SJCRH30 (cell line): Measurements from ENCODE around the gene GNG7. TPM values are rescaled to one million over a fixed set of nuclear protein-coding genes. Genes with fewer than 3 reads are reported as not detected.
"Not testable (repeated sequence)": the region's sequence is repeated elsewhere in the genome, so short reads cannot be mapped to it uniquely, and the experiment has no call there.

Experiments used
- DNase-seq, 2 experiments: peaks; one replicate each; pipeline ENCODE4 v3.0.0-alpha.2; 2015 to 2020
- H3K27ac ChIP-seq: fragments of 250-450 bp; sonication (Bioruptor Pico); 2 replicates; pipeline ENCODE4 v1.5.1; 2020; ENCODE audit warnings: mild to moderate bottlenecking, moderate library complexity
- H3K27me3 ChIP-seq: fragments of 250-450 bp; sonication (Bioruptor Pico); 2 replicates; pipeline ENCODE4 v1.5.1; 2020; ENCODE audit warnings: mild to moderate bottlenecking, moderate library complexity
- H3K36me3 ChIP-seq: fragments of 250-450 bp; sonication (Bioruptor Pico); 2 replicates; pipeline ENCODE4 v1.5.1; 2020; ENCODE audit warnings: mild to moderate bottlenecking, moderate library complexity
- H3K4me1 ChIP-seq: fragments of 250-450 bp; sonication (Bioruptor Pico); 2 replicates; pipeline ENCODE4 v1.5.1; 2020; ENCODE audit warnings: mild to moderate bottlenecking, moderate library complexity
- H3K4me3 ChIP-seq: fragments of 250-450 bp; sonication (Bioruptor Pico); 2 replicates; pipeline ENCODE4 v1.5.1; 2020; ENCODE audit warnings: mild to moderate bottlenecking, moderate library complexity
- H3K9me3 ChIP-seq: fragments of 250-450 bp; sonication (Bioruptor Pico); replicated peaks from 2 replicates; pipeline ENCODE4 v1.5.1; 2020; ENCODE audit warnings: mild to moderate bottlenecking, moderate library complexity
- total RNA-seq: library from RNA; depleted of rRNA; stranded (reverse); fragments of >200 nt; shearing (Covaris generic); gene quantifications from 2 replicates; pipeline ENCODE4 v1.2.3, GENCODE V29; 2014

GNG7 gene
- total RNA-seq, 1 experiment from 2014 or later: not detected

DNA sequence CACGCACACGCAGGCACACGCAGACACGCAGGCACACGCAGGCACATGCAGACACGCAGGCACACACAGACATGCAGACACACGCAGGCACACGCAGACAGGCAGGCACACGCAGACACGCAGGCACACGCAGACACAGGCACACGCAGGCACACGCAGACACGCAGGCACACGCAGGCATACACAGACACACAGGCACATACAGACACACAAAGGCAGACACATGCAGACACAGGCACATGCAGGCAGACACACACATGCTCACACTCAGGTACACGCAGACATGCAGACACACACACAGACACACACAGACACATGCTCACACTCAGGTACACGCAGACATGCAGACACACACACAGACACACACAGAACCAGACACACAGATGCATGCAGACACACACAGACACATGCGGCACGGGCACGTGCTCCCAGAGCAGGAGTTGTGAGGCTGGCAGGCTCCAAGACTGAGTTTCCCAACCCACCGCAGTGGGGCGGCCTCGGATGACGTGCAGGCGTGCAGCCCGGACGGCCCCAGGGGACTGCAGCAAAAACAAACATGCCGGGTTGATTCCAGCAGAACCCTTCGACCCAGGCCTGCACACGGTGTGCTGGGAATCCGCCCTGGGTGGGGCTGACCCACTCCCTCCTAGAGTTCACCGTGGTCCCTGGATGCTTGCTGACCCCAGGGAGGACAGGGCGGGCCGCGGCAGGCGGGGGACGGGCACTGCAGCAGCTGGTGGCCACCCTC, 126.6 kb downstream of the GNG7 start:
- H3K36me3 ChIP-seq: no peaks in the 10 kb centered on the region
- no peak for DNase-seq
- peaks cover 4% of the 10 kb centered on the region; the same call in 1 of the 2 replicates for H3K4me1 ChIP-seq
- no peaks in the 10 kb centered on the region for H3K27me3 ChIP-seq
- H3K27ac ChIP-seq: no peak overlapping the region
- H3K9me3 ChIP-seq: no peaks in the 10 kb centered on the region
- no peak overlapping the region for H3K4me3 ChIP-seq

DNA sequence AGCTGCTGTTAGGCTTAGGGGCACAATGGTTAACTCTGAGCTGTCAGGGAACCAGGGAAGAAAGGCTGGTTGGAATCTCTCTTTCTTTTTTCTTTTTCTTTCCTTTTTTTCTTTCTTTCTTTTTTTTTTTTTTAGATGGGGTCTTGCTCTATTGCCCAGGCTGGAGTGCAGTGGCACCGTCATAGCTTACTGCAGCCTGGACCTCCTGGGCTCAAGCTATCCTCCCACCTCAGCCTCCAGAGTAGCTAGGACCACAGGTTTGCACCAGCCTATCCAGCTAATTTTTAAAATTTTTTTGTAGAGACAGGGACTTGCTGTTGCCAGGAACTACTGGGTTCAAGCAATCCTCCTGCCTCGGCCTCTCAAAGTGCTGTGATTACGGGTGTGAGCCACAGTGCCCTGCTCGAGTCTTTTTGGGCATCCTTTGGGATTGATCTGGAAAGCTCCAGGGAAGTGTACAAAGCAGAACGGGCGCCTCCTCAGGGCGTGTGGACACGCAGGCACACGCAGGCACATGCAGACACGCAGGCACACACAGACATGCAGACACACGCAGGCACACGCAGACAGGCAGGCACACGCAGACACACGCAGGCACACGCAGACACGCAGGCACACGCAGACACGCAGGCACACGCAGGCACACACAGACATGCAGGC, 127.4 kb downstream of the GNG7 start:
- no peaks in the 10 kb centered on the region for H3K36me3 ChIP-seq
- H3K4me3 ChIP-seq: no peak overlapping the region
- no peak for DNase-seq
- H3K27me3 ChIP-seq: no peaks in the 10 kb centered on the region
- no peak overlapping the region for H3K27ac ChIP-seq
- H3K9me3 ChIP-seq: no peaks in the 10 kb centered on the region
- H3K4me1 ChIP-seq: peaks cover 4% of the 10 kb centered on the region; the same call in 1 of the 2 replicates

DNA sequence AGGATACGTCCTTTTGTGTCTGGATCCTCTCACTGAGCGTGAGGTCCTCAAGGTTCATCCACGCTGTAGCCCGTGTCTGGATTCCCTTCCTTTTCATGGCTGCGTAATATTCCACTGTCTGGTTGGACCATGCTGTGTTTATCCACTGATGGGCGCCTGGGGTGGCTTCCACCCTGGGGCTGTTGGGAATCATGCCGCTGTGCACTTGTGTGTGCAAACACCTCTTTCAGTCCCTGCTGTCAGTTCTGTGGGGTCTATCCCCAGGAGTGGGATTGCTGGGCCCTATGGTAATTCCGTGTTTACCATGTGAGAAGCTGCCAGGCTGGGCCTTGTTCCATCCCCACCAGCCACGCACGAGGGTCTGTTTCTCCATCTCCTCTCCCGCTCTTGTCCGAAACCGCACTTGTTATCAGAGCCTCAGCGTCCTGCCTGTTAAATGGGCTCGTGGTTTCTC, 128.0 kb downstream of the GNG7 start:
- Histone ChIP-seq H3K36me3 (no peaks in the 10 kb centered on the region), H3K27ac (no peak overlapping the region), H3K9me3 (no peaks in the 10 kb centered on the region), H3K4me3 (no peak overlapping the region), H3K27me3 (no peaks in the 10 kb centered on the region), H3K4me1 (peaks cover 4% of the 10 kb centered on the region; the same call in 1 of the 2 replicates)
- DNase-seq: no peak

DNA sequence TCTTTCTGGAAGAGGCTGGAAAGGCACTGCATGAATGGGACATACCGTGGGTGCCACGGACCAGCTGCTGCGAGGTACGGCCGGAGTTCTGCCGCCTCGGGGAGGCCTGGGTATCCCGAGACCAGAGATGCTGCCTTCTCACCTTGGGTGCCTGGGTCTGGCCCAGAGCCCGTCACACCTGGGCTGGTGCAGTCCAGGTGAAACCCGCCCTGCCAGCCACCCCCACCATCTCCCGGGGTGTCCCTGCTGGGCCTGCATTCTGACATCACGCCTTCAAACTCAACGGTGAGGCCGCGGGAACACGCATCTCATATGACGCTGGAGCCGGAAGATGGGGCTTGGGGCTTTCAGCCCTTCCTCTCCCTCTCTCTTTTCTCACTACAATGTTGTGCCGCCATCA, 128.6 kb downstream of the GNG7 start:
- H3K4me3 ChIP-seq: no peak overlapping the region
- H3K9me3 ChIP-seq: no peaks in the 10 kb centered on the region
- no peak for DNase-seq
- H3K4me1 ChIP-seq: peaks cover 4% of the 10 kb centered on the region; the same call in 1 of the 2 replicates
- no peaks in the 10 kb centered on the region for H3K36me3 ChIP-seq
- no peaks in the 10 kb centered on the region for H3K27me3 ChIP-seq
- no peak overlapping the region for H3K27ac ChIP-seq

DNA sequence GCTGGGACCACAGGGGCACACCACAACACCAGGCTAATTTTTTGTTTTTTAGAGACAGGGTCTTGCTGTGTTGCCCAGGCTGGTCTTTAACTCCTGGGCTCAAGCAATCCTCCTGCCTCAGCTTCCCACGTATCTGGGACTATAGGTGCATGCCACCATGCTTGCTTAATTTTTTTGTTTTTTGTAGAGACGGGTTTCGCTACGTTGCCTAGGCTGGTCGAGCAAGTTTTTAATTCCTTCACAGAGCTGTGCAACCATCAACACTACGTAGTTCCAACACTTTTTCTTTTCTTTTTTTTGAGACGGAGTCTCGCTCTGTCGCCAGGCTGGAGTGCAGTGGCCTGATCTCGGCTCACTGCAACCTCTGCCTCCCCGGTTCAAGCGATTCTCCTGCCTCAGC, 130.3 kb downstream of the GNG7 start:
- not testable (repeated sequence) for H3K27ac ChIP-seq, H3K36me3 ChIP-seq, H3K4me1 ChIP-seq, H3K9me3 ChIP-seq, DNase-seq, H3K4me3 ChIP-seq, H3K27me3 ChIP-seq

DNA sequence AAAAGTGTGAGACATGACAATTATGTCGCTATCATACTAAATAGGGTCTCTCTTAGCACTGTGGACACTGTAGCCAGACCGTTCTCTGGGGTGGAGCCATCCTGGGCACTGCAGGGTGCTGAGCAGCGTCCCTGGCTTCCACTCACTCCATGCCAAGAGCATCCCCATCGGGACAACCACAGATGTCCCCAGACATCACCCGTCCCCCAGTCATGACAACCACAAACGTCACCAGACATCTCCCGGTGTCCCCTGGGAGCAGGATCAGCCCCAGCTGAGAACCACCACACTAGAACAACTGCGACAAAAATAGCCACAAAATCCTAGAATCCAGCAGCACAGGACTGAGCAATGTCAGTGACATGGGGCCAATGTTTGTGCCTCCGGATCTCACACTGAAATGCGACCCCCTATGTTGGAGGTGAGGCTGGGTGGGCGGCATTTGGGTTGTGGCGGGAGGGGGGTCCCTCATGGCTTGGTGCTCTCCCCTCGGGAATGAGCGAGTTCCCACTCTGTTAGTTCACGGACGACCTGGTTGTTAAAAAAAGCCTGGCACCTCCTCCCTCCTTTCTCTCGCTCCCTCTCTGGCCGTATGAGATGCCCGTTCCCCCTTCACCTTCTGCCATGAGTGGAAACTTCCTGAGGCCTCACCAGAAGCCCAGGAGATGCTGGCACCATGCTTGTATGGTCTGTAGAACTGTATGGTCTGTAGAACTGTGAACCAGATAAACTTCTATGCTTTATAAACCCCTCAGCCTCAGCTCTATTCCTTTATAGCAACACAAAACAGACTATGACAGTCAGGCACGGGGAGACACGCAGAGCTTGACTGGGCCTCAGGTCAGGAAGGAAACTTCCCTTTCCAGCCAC, 132.7 kb downstream of the GNG7 start:
- Histone ChIP-seq H3K4me3 (no peak overlapping the region), H3K4me1 (no peaks in the 10 kb centered on the region), H3K9me3 (peaks cover 4% of the 10 kb centered on the region; the same call in 1 of the 2 replicates), H3K27me3 (no peaks in the 10 kb centered on the region), H3K27ac (no peak overlapping the region), H3K36me3 (no peaks in the 10 kb centered on the region)
- DNase-seq: no peak

DNA sequence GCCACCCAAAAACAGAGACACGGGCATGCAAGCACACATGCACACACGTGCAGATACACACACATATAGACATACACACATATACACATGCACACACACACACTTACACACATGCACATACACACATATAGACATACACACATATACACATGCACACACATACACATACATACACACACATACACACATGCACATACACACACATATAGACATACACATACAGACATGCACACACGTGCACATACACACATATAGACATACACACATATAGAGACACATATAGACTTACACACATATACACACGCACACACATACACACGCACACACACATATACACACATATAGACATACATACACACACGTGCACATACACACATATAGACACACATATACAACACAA, 134.5 kb downstream of the GNG7 start:
- no peak for DNase-seq
- Histone ChIP-seq H3K36me3 (no peaks in the 10 kb centered on the region), H3K4me3 (no peak overlapping the region), H3K4me1 (no peaks in the 10 kb centered on the region), H3K27ac (no peak overlapping the region), H3K9me3 (peaks cover 4% of the 10 kb centered on the region; the same call in 1 of the 2 replicates), H3K27me3 (no peaks in the 10 kb centered on the region)

DNA sequence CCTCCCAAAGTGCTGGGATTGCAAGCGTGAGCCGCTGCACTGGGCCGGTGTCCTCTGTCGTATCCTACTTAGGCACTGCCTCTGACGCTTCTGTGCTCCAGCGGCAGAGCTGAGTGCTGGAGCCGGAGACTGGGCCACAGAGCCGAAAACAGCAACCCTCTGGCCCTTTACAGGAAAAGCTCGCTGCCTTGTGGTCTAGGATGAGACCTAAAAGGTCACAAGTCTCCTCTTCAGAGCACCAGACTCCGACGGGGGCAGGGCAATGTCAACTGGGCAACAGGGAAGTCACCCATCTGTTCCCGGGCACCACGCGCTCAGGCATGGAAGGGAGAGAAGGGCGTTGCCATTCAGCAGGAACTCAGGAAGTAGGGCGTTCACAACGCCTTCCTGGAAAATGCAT, 134.9 kb downstream of the GNG7 start:
- Histone ChIP-seq H3K27ac (no peak overlapping the region), H3K4me1 (no peaks in the 10 kb centered on the region), H3K9me3 (peaks cover 4% of the 10 kb centered on the region; the same call in 1 of the 2 replicates), H3K27me3 (peaks cover under 1% of the 10 kb centered on the region; the same call in 1 of the 2 replicates), H3K4me3 (no peak overlapping the region), H3K36me3 (no peaks in the 10 kb centered on the region)
- no peak for DNase-seq

DNA sequence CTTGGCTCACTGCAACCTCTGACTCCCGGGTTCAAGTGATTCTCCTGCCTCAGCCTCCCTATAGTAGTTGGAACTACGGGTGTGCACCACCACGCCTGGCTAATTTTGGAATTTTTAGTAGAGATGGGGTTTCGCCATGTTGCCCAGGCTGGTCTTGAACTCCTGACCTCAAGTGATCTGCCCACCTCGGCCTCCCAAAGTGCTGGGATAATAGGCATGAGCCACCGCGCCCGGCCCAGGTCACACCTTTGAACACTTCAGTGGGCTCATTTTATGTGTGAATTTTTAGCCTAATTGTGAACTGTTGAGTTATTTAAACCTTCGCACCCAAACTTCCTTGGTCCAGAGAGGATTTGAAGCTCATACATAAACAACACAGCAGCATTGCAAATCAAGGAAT, 138.9 kb downstream of the GNG7 start:
- not testable (repeated sequence) for H3K9me3 ChIP-seq, H3K4me3 ChIP-seq, H3K27me3 ChIP-seq, H3K36me3 ChIP-seq, H3K27ac ChIP-seq, DNase-seq, H3K4me1 ChIP-seq

DNA sequence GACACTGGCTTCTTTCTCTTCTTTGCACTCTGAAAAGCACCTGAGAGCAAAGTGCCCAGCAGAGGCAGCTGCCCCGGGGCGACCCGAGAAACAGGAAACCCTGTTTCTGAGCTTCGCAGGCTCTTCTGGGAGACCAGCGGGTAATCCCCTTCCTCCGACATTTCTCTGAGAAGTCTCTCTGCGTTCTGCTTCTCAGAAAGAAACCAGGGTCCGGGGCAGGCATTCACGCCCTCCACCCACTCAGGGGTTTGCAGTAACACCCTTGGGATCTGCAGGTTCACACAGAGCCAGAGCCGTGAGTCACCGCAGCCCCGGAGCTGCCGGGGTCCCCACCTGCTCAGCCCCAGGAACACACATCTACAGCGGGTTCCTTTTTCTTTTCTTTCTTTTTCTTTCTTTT, 140.6 kb downstream of the GNG7 start:
- Histone ChIP-seq H3K4me1 (no peaks in the 10 kb centered on the region), H3K27me3 (peaks cover 3% of the 10 kb centered on the region; the same call in 1 of the 2 replicates), H3K27ac (no peak overlapping the region), H3K9me3 (no peaks in the 10 kb centered on the region), H3K4me3 (no peak overlapping the region), H3K36me3 (no peaks in the 10 kb centered on the region)
- DNase-seq: no peak

DNA sequence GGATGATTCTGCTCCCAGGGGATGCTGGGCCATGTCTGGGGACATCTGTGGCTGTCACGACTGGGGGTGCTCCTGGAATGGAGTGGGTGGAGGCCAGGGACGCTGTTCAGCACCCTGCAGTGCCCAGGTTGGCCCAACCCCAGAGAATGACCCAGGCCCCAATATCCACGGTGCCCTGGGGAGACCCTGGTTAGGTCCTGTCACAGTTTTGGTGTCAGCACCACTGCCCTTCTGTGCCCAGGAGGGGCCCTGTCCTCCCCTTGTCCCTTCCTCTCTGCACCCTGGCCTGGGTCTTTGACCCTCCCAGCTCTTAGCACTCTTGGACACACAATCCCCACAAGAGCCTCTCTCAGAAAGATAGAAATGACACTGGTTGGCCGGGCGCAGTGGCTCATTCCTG, 141.3 kb downstream of the GNG7 start:
- Histone ChIP-seq H3K36me3 (no peaks in the 10 kb centered on the region), H3K9me3 (no peaks in the 10 kb centered on the region), H3K27ac (no peak overlapping the region), H3K27me3 (peaks cover 3% of the 10 kb centered on the region; the same call in 1 of the 2 replicates), H3K4me1 (no peaks in the 10 kb centered on the region), H3K4me3 (no peak overlapping the region)
- no peak for DNase-seq

DNA sequence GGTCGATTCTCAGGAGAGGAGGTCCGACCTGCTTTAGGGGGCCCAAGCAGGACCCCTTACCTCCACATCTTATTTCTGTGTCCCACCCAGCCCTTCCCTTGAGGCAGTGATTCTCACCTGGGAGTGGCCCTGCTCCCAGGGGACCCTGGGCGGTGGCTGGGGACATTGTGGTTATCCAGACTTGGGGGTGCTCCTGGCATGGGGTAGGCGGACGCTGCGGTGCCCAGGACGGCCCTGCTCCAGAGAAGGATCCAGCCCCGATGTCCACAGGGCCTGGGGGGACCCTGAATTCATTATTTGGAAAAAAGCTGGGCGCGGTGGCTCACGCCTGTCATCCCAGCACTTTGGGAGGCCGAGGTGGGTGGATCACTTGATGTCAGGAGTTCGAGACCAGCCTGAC, 142.1 kb downstream of the GNG7 start:
- Histone ChIP-seq H3K4me1 (no peaks in the 10 kb centered on the region), H3K4me3 (no peak overlapping the region), H3K27me3 (peaks cover 3% of the 10 kb centered on the region; the same call in 1 of the 2 replicates), H3K27ac (no peak overlapping the region), H3K9me3 (no peaks in the 10 kb centered on the region), H3K36me3 (no peaks in the 10 kb centered on the region)
- no peak for DNase-seq

DNA sequence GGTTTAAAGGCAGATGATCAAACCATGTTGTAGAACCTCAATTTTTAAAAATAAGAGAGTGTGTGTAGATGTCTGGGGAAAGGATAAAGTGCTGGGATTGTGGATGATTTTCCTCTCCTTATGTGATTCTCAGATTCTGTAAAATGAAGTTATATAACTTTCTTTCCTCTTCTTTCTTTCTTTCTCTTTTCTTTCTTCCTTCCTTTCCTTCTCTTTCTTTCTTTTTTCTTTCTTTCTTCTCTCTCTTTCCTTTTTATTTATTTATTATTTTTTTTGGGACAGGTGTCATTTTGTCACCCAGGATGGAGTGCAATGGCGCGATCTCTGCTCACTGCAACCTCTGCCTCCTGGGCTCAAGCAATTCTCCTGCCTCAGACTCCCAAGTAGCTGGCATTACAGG, 144.0 kb downstream of the GNG7 start:
- Histone ChIP-seq H3K4me1 (no peaks in the 10 kb centered on the region), H3K27me3 (peaks cover 3% of the 10 kb centered on the region; the same call in 1 of the 2 replicates), H3K36me3 (no peaks in the 10 kb centered on the region), H3K27ac (no peak overlapping the region), H3K9me3 (no peaks in the 10 kb centered on the region), H3K4me3 (no peak overlapping the region)
- DNase-seq: no peak

DNA sequence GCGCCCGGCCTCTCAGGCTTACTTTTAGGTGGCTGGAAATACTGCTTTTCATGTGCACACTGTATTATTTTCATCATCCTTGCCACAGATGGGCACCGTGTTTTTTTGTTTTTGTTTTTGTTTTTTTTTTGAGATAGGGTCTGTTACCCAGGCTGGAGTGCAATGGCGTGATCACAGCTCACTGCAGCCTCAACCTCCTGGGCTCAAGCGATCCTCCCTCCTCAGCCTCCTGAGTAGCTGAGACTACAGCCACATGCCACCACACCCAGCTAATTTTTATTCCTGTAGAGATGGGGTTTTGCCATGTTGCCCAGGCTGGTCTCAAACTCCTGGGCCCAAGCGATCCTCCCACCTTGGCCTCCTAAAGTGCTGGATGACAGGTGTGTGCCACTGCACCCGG, 144.4 kb downstream of the GNG7 start:
- not testable (repeated sequence) for H3K27me3 ChIP-seq, H3K9me3 ChIP-seq, H3K4me3 ChIP-seq

DNA sequence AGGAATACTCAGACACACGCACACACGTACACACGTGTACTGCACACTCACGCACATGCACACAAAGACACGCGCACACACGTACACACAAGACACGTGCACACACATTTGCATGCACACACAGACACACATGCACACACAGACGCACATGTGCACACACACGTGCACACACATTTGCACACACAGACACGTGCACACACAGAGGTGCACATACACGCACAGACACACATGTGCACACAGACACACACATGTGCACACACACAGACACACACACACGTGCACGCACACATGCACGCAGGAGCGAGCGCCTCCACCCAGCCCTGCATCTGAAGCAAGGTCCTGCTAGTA, 145.4 kb downstream of the GNG7 start:
- Histone ChIP-seq H3K4me3 (no peak overlapping the region), H3K27ac (no peak overlapping the region), H3K9me3 (no peaks in the 10 kb centered on the region), H3K36me3 (no peaks in the 10 kb centered on the region), H3K4me1 (no peaks in the 10 kb centered on the region), H3K27me3 (no peaks in the 10 kb centered on the region)
- DNase-seq: no peak

More for the DNA sequence above, 144.4 kb downstream of the GNG7 start:
- H3K4me1 ChIP-seq, H3K27ac ChIP-seq, H3K36me3 ChIP-seq, DNase-seq: not testable (repeated sequence)
